HK-2 (cell line): ENCODE data around the gene TIMM44.

Experiments used
- DNase-seq: peaks from one replicate; pipeline ENCODE4 v3.0.0-alpha.2; 2018; ENCODE audit not compliant: unreplicated experiment

The TIMM44 gene

DNA sequence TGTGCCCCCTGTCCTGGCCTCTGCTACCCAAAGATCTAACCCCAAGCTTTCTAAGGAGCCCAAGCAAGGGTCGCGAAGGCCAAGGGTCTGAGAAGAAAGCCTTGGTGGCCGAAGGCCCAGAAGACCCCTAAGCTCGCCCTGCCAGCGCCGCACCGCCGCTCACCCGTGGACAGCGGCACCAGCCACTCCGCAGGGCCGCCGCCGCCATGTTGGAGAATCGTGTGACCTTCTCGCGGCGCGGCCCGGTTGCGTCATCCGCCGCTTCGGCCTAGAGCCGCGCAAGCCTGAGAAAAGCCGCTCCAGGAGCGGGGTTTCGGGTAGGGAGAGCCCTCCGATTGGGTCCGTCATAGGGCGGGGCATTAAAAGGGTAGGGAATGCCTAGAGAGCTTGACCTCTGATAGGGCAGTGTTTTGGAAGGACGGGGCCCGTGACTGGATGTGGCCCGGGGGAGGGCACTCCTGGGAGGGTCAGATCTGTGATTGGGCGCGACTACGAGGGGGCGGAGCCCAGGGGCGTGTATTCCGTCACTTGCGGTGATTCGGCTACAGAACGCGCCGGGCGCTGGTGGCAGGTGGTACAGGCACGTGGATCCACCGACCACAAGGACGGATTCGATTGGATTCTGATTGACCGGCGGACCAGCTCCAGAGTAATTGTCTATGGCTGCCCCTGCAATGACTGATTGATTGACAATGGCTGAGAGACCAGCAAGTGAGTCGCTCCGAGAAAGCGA lies at the start of gene TIMM44:
Gene TIMM44, minus strand, starts transcription at position 223 of the 733 bp plus-strand sequence. Its CDS starts 15 bp downstream, at position 208.
- DNase-seq = peak; percentile 99

DNA sequence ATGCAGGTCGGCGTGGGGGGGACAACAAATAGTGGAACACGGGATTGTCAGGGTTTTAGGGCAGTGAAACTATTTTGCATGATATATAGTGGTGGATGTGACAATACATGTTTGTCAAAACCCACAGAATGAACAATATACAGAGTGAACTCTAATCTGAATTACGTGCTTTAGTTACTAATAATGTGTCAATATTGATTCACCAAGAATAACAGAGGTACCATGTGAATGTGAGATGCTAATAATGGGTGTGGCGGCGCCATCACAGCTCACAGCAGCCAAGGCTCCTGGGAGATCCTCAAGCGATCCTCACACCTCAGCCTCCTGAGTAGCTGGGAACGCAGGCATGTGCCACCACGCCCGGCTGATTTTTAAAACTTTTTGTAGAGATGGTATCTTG lies 49.1 kb upstream of the TIMM44 start:
- DNase-seq = no peak

DNA sequence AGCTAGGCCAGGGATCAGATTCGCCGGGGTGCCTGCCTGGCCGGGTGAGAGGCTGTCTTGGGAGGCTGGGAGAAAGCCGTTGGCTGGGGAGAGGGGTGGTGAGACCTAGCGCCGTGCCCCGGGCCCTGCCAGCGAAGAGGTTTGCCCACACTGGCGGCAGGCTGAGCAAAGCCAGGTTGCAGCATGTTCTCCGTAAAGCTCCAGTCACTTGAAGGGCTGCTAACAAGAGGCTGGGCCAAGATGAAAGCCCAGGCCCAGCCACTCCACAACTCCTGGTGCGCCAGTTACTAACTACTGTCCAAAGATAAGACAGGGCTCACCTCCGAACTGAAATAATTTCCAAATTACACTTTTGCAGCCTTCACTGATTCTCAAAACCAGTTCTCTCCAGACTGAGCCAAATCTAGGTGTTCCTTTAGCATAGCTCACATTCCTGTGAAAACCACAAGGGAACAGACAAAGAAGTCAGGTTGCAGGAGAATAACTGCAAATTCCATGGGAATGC lies 45.7 kb upstream of the TIMM44 start:
- DNase-seq = peak; percentile 7

GRCh38 chr19:7988307-7988706 lies 44.8 kb upstream of the TIMM44 start:
- DNase-seq = peak; percentile 16

DNA sequence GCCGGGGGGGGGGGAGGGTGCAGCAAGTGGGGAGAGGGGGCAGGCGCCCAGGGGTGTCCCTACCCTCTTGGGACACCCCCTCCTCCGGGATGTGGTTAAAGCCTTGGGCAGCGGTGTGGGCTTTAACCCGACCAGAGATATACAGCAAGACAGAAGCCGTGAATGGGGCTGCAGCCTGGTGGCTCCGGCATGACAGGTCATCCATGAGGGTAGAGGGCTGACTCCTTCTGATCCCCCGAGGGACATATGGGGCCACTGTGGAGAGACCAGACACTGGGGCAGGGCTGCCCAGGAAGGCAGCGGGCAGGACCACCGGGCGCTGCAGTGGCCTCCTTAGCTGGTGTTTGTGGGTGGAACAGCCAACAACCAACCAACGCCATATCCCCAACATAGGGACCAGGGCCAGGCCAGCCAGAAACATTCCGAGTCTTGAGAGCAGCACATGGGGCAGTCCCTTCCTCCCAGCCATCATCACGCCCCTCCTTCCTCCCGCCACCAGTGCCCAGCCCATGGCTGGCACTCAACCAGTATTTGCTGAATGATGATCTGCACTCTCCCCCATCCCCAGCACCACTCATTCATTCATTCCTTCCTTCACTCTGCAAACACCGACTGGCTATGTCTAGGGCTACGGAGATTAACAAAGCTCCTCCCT lies 43.8 kb upstream of the TIMM44 start:
- DNase-seq = peak; percentile 14

- peak; percentile 14 for DNase-seq
Observed at GRCh38 chr19:7986321-7987113, 43.1 kb upstream of the TIMM44 start.

GRCh38 chr19:7985481-7985911 lies 42.0 kb upstream of the TIMM44 start:
- DNase-seq = no peak

- DNase-seq = no peak
Observed at GRCh38 chr19:7983995-7984837, 40.8 kb upstream of the TIMM44 start.

- no peak for DNase-seq
Observed at GRCh38 chr19:7983286-7983950, 40.0 kb upstream of the TIMM44 start.

- no peak for DNase-seq
Observed at GRCh38 chr19:7982651-7983099, 39.2 kb upstream of the TIMM44 start.

DNA sequence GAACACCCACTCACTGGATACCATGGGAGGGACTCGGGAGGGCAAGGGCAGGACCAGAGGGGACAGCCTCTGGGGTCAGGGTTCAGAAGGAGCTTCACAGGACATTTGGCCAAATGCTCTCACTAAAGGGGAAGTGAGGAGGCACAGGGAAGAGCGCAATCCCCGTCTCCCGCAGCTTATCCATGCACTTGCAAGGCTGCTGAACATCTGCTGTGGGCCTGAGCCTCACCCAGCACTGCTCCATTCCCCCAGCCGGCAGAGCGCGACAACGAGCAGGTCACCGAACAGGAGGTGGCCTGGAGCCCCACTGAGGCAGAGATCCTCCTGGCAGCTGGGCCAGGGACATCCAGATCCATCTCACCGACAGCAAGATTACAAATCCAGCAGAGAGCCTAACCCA lies 38.6 kb upstream of the TIMM44 start:
- no peak for DNase-seq

DNA sequence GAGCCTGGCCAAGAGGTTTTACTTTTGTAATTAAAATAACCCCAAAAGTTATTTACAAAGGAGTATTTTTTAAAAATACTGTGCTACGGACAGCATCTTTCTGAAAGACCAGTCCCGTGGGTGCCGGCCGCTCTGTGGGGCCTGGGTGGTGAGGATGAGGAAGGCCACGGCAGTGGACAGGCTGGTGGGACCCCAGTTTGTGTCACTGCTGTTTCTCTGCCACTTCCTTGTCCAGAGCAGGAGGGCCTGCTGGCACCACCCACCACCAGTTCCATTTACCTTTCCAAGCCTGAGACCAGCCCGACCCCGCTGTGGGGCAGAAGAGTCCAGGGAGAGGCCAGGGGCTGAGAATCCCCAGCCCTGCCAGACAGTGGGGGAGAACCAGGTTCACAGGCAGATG lies 38.2 kb upstream of the TIMM44 start:
- no peak for DNase-seq

DNA sequence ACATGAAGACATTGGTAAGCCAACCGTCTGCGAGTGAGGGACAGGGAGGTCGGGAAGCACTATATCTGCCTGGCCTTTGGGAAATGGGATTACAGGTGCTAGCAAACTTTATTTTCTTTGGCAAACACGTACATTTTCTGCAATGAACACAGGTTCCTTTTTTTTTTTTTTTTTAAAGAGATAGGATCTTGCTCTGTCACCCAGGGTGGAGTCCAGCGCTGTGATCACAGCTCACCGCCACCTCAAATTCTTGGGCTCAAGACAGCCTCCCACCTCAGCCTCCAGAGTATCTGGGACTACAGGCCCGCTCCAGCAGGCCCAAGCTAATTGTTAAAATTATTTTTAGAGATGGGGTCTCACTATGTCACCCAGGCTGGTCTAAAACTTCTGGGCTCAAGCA lies 37.7 kb upstream of the TIMM44 start:
- DNase-seq = no peak

GRCh38 chr19:7980635-7981121 lies 37.2 kb upstream of the TIMM44 start:
- no peak for DNase-seq

GRCh38 chr19:7980168-7980567 lies 36.7 kb upstream of the TIMM44 start:
- no peak for DNase-seq

DNA sequence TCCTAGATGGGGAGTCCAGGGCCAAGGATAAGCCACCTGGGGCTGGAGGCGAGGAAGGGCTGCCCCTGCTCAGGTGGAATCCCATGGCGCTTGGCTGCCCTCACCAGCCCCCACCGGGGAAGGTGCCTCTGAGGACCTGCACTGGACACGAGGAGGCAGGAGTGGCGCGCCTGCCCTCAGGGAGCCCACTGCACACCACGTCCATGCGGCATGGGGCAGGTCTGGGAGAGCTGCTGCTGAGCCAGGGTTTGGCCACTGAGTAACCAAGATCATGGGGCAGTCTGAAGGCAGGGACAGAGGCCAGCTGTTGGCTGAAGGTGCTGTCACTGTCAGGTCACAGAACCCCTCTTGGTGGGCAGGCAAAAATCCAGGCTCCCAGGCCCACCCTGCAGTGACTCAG lies 36.1 kb upstream of the TIMM44 start:
- DNase-seq = no peak

DNA sequence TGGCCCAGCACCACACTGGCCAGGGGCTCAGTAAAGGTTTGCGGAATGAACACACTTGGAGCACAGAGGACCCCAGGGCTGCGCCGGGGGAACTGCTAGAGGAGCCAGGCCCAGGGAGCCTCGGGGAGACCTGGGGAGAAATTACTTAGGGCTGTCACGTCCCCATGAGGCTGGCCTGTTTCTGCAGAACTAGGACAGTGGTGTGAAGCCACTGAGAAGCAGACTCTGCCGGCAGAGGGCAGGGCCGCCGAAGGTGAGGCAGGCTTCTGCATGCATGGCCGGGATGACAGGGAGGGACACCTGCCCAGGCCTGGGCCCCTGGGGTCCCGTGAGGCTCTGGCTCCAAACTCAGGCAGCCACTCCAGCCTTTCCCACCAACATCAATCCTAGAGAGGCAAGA lies 35.5 kb upstream of the TIMM44 start:
- DNase-seq = no peak

DNA sequence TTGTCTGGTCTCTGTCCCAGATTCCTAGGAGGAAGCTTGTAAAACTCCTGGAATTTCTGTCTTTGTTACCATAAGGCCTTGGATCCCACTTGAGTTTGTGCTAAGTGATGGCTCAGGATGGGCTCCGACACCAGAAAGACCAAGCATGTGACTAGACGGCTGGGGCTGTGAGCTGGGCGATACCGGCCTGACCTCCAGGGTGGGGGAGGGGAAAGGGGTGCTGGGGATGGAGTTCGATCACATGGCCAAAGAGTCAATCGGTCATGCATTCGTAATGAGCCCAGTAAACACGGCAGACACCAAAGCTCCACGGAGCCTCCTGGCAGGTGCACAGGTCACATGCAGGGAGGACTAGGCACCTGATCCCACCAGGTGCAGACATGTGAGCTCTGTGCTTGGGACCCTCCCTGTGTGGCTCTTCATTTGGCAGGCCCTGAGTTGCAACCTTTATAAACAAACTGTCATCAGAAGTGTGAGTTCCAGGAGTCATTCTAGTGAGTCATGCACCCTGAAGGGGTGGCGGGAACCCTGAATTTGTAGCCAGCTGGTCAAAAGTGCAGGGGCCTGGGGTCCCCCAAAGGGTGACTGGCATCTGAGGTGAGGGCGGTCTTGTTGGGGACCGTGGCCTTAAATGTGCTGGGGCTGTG lies 34.8 kb upstream of the TIMM44 start:
- DNase-seq = no peak

GRCh38 chr19:7977723-7978040 lies 34.2 kb upstream of the TIMM44 start:
- DNase-seq = no peak

GRCh38 chr19:7977021-7977722 lies 33.7 kb upstream of the TIMM44 start:
- no peak for DNase-seq
